Eye (tissue), 1 donor: Measurements from ENCODE around the gene ACCS.

ENCODE experiments used
- DNase-seq: peaks from one replicate; pipeline ENCODE4 v3.0.0-alpha.2; 2015

Gene ACCS

GRCh38 chr11:44065841-44066731 lies at the start of gene ACCS:
ACCS (plus strand) TSS chr11:44066270; CDS start chr11:44067628, 1,358 bp downstream.
- peak; percentile 96 for DNase-seq

GRCh38 chr11:44016546-44017442 lies 49.3 kb upstream of the ACCS start:
- DNase-seq = no peak

- no peak for DNase-seq
These were observed 48.5 kb upstream of the ACCS start for GRCh38 chr11:44017443-44018126.

- no peak for DNase-seq
These were observed 47.9 kb upstream of the ACCS start for GRCh38 chr11:44018127-44018521.

- no peak for DNase-seq
These were observed 47.2 kb upstream of the ACCS start for GRCh38 chr11:44018829-44019228.

GRCh38 chr11:44024977-44025376 lies 41.1 kb upstream of the ACCS start:
- no peak for DNase-seq

GRCh38 chr11:44025727-44026126 lies 40.3 kb upstream of the ACCS start:
- DNase-seq = no peak

GRCh38 chr11:44028401-44028800 lies 37.7 kb upstream of the ACCS start:
- DNase-seq = no peak

- no peak for DNase-seq
These were observed 37.1 kb upstream of the ACCS start for GRCh38 chr11:44028816-44029506.

GRCh38 chr11:44029507-44029845 lies 36.6 kb upstream of the ACCS start:
- no peak for DNase-seq

- peak; percentile 66 for DNase-seq
These were observed 35.8 kb upstream of the ACCS start for GRCh38 chr11:44029977-44030911.

- DNase-seq = no peak
These were observed 35.1 kb upstream of the ACCS start for GRCh38 chr11:44030996-44031395.

- DNase-seq = no peak
These were observed 34.5 kb upstream of the ACCS start for GRCh38 chr11:44031549-44031948.

GRCh38 chr11:44032299-44033085 lies 33.6 kb upstream of the ACCS start:
- DNase-seq = peak; percentile 59

- DNase-seq = peak; percentile 49
These were observed 32.6 kb upstream of the ACCS start for GRCh38 chr11:44033411-44033850.

- DNase-seq = no peak
These were observed 32.2 kb upstream of the ACCS start for GRCh38 chr11:44033856-44034255.

GRCh38 chr11:44034639-44035038 lies 31.4 kb upstream of the ACCS start:
- DNase-seq = no peak

GRCh38 chr11:44036811-44037657 lies 29.0 kb upstream of the ACCS start:
- DNase-seq = peak; percentile 95

- peak; percentile 10 for DNase-seq
These were observed 28.4 kb upstream of the ACCS start for GRCh38 chr11:44037658-44037998.

GRCh38 chr11:44043157-44043556 lies 22.9 kb upstream of the ACCS start:
- no peak for DNase-seq
